Endothelial cell (in vitro differentiated cells): Measurements from ENCODE around the gene SCG3. TPM values are rescaled to one million over a fixed set of nuclear protein-coding genes. Genes with fewer than 3 reads are reported as not detected.
A peak's percentile ranks its signal among the peaks of the same experiment; 100 is the strongest.

Experiments
- DNase-seq: peaks from one replicate; pipeline ENCODE4 v3.0.0; 2021; ENCODE audit warnings: low spot score
- H3K27ac Mint-ChIP-seq: one replicate; pipeline ENCODE4 v1.8.0; 2021; ENCODE audit warnings: mixed read lengths, inconsistent platforms; ENCODE audit not compliant: unreplicated experiment
- H3K27me3 Mint-ChIP-seq: one replicate; pipeline ENCODE4 v1.8.0; 2021; ENCODE audit warnings: mild to moderate bottlenecking, moderate library complexity, mixed read lengths, inconsistent platforms; ENCODE audit not compliant: unreplicated experiment
- H3K36me3 Mint-ChIP-seq: one replicate; pipeline ENCODE4 v1.8.0; 2021; ENCODE audit warnings: mild to moderate bottlenecking, low read depth, mixed read lengths, inconsistent platforms; ENCODE audit not compliant: unreplicated experiment
- H3K4me1 Mint-ChIP-seq: one replicate; pipeline ENCODE4 v1.8.0; 2021; ENCODE audit warnings: mild to moderate bottlenecking, mixed read lengths, inconsistent platforms; ENCODE audit not compliant: unreplicated experiment
- H3K4me3 Mint-ChIP-seq: one replicate; pipeline ENCODE4 v1.8.0; 2021; ENCODE audit warnings: mild to moderate bottlenecking, mixed read lengths, inconsistent platforms; ENCODE audit not compliant: unreplicated experiment
- H3K9me3 Mint-ChIP-seq: one replicate; pipeline ENCODE4 v1.8.0; 2021; ENCODE audit warnings: mixed read lengths, inconsistent platforms; ENCODE audit not compliant: unreplicated experiment
- total RNA-seq: library from RNA; stranded (reverse); fragmentation: NEBNext Ultra II Directional; extraction: Animal tissue kit (Norgen Biotek cat#: 25700); gene quantifications from one replicate; pipeline ENCODE4 v1.2.1, GENCODE V29; 2021; ENCODE audit not compliant: unreplicated experiment
- TF ChIP-seq, protein P1 (sequence below): fragments of 200-600 bp; sonication (generic); IDR thresholded peaks from one replicate; pipeline ENCODE4 v1.5.0; 2021; ENCODE audit warnings: antibody characterized with exemption; ENCODE audit not compliant: unreplicated experiment

SCG3 gene
- total RNA-seq, 1 donor from 2014 or later: 37.0 TPM

DNA sequence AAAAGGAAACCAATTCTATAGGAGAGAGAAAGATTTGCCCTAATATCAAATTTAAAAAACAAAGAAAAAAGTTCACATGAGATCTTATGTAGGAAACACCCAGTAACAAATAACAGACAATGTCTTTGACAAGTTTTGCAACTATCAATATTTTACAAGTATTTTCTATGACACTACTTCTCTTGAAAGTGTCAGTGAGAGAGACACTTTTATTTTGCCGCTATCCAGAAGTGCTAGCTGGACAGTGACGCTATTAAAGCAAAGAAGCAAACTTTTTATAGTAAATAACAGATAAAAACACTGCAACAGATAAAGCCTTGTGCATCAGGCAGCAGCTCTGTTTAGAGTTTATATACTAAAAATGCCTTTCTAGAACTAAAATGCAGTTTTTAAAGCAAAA, 42.9 kb downstream of the SCG3 start:
- TF ChIP-seq, protein P1, sequence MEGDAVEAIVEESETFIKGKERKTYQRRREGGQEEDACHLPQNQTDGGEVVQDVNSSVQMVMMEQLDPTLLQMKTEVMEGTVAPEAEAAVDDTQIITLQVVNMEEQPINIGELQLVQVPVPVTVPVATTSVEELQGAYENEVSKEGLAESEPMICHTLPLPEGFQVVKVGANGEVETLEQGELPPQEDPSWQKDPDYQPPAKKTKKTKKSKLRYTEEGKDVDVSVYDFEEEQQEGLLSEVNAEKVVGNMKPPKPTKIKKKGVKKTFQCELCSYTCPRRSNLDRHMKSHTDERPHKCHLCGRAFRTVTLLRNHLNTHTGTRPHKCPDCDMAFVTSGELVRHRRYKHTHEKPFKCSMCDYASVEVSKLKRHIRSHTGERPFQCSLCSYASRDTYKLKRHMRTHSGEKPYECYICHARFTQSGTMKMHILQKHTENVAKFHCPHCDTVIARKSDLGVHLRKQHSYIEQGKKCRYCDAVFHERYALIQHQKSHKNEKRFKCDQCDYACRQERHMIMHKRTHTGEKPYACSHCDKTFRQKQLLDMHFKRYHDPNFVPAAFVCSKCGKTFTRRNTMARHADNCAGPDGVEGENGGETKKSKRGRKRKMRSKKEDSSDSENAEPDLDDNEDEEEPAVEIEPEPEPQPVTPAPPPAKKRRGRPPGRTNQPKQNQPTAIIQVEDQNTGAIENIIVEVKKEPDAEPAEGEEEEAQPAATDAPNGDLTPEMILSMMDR: no peak
- Mint-ChIP-seq H3K4me3 (no peak overlapping the region), H3K9me3 (no peaks in the 10 kb centered on the region), H3K27ac (peak overlapping the region; percentile 32), H3K4me1 (peaks cover 57% of the 10 kb centered on the region), H3K36me3 (peaks cover 7% of the 10 kb centered on the region), H3K27me3 (peaks cover 3% of the 10 kb centered on the region)
- no peak for DNase-seq

DNA sequence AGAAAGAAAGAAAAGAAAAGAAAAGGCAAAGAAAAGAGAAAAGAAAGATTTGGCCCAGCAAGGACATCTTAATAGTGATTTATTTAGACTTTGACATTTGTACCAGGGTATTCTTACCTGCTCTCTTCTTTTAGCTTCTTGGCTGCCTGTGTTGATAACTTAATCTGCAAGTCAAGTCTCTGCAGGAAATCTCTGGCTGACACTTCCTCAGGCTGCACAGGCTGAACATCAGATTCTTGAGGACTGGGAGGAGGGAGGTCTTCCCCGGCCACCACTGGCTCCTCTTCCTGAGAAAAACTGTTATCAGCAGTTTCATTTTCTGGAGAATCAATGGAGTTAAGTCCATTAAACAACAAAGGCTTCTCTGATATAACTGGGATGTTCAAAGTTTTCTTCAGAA, 43.4 kb downstream of the SCG3 start:
- H3K27me3 Mint-ChIP-seq: peaks cover 3% of the 10 kb centered on the region
- H3K36me3 Mint-ChIP-seq: peaks cover 7% of the 10 kb centered on the region
- H3K4me1 Mint-ChIP-seq: peaks cover 57% of the 10 kb centered on the region
- DNase-seq: peak; percentile 36
- TF ChIP-seq, protein P1: no peak
- H3K4me3 Mint-ChIP-seq: peak overlapping the region; percentile 31
- H3K9me3 Mint-ChIP-seq: no peaks in the 10 kb centered on the region
- peak overlapping the region; percentile 78 for H3K27ac Mint-ChIP-seq

DNA sequence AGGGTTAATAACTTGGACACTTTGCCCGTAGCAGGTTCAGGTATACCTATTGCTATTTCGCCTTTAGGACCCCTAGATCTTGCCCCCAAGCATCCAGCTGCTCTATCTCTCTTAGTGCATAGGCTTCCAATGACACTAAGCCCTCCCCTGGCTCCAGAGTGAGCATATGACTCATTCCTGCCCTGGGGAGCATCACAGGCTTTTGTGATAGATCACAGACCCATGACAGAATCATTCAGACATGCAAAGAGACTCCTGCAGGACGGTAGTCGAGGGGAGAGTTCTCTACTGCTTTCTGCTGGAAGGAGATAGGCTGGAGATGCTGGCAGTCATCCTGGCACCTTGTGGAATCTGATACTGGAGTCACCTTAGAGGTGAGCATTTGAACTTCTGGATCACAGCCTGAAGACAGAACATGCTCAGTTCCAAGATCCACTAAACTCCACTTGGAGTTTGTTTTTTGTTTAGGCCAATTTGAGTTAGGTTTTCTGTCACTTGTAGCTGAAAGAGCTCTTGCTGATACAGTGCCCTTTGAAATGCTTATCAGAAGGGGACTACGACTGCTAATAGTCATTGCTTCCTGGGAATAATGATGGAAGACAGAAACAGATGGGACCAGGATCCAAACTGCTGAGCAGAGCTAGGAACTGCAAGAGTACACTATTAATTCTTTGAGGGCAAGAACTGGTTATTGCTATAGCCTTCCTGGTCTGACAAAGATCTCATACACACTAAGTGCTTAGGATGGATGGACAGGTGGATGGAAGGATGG, 45.2 kb downstream of the SCG3 start:
- Mint-ChIP-seq H3K36me3 (peaks cover under 1% of the 10 kb centered on the region), H3K4me3 (no peak overlapping the region), H3K9me3 (no peaks in the 10 kb centered on the region), H3K27me3 (peaks cover 2% of the 10 kb centered on the region), H3K27ac (no peak overlapping the region), H3K4me1 (peaks cover 45% of the 10 kb centered on the region)
- TF ChIP-seq, protein P1: no peak
- no peak for DNase-seq

DNA sequence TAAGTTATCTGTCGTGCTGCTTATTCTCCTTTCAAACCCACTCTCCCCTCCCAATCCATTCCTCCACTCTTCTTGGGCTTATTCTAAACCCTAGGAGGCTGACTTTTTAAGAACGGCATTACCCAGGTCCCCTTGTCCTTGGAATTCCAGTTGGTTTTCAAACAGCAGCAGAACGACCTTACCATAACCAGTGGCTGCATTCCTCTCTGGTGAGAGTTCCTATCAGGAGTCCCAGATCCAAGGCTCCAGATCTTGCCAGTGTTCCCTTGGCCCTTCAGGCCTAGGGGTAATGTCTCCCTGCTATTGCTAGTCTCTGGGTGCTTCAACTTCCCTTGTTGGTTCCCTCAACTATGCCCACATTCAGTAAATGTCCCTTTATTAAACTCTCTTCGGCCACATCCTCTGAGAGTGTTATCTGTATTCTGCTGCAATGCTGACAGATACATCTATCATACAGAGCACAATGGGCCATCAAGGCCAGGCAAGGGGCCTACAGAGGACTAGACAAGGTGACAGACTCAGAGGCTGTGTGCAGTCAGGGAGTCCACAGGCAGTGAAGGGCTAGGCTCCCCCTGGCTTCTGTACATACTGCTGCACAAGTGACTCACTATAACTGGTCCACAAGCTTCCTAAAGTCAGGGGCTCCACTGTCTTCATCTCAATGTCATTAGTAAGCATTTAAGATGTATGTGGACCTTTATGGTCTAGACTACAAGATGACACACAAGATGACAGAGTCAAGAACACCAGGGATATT, 46.0 kb downstream of the SCG3 start:
- Mint-ChIP-seq H3K27me3 (peaks cover 2% of the 10 kb centered on the region), H3K36me3 (peaks cover 5% of the 10 kb centered on the region), H3K4me3 (no peak overlapping the region), H3K4me1 (peaks cover 45% of the 10 kb centered on the region), H3K27ac (no peak overlapping the region), H3K9me3 (no peaks in the 10 kb centered on the region)
- TF ChIP-seq, protein P1: no peak
- no peak for DNase-seq
